Breast epithelium (tissue), 4 donors: Measurements from ENCODE around the gene PCDHA3. TPM values are rescaled to one million over a fixed set of nuclear protein-coding genes. Genes with fewer than 3 reads are reported as not detected.
"Not testable (repeated sequence)": the region's sequence is repeated elsewhere in the genome, so short reads cannot be mapped to it uniquely, and the experiment has no call there.

Source experiments
- DNase-seq, 2 donors: peaks; one replicate each; pipeline ENCODE4 v3.0.0-alpha.2; 2019; ENCODE audit warnings: low spot score in 2 of 2
- H3K27ac ChIP-seq, 2 donors: fragments of 200-600 bp; sonication (generic) in 1 of 2; one replicate each; pipeline ENCODE4 v1.5.1; 2016 to 2019; ENCODE audit warnings: mild to moderate bottlenecking in 1 of 2
- H3K27me3 ChIP-seq, 2 donors: fragments of 200-600 bp; sonication (generic) in 1 of 2; one replicate each; pipeline versions ENCODE4 v1.5.1 to v1.6.0; 2017 to 2019; ENCODE audit warnings: control low read depth in 1 of 2, mild to moderate bottlenecking in 1 of 2
- H3K36me3 ChIP-seq: fragments of 200-600 bp; one replicate; pipeline ENCODE4 v1.5.1; 2019
- H3K4me1 ChIP-seq, 2 donors: fragments of 200-600 bp; sonication (generic); one replicate each; pipeline ENCODE4 v1.5.1; 2016 to 2019; ENCODE audit warnings: control low read depth in 1 of 2
- H3K4me3 ChIP-seq, 3 donors: fragments of 200-600 bp; sonication (generic); 1 replicate in 2 of 3; 2 replicates in 1 of 3; pipeline ENCODE4 v1.5.1; 2016 to 2019; ENCODE audit warnings: mild to moderate bottlenecking in 3 of 3, moderate library complexity in 2 of 3
- H3K9me3 ChIP-seq, 2 donors: fragments of 200-600 bp; sonication (generic) in 1 of 2; one replicate each; pipeline ENCODE4 v1.5.1; 2016 to 2019; ENCODE audit warnings: control low read depth in 1 of 2
- POLR2A ChIP-seq: fragments of 450-650 bp; IDR thresholded peaks from one replicate; pipeline ENCODE4 v1.6.1; 2016; ENCODE audit warnings: antibody characterized with exemption, mild to moderate bottlenecking, moderate library complexity
- POLR2AphosphoS5 ChIP-seq, 3 donors: sonication (generic); formaldehyde crosslinking; IDR thresholded peaks; one replicate each; pipeline ENCODE4 v1.6.1; 2017; ENCODE audit warnings: antibody characterized with exemption in 3 of 3
- intact Hi-C: fragments of 100-400 bp; cut with DNase I; formaldehyde crosslinking; loops from one replicate; pipeline ENCODE4 v1.15.1; 2023; ENCODE audit warnings: low total_unique reads
- total RNA-seq, 3 donors: library from RNA; depleted of rRNA; stranded (reverse); fragments of >200 nt; gene quantifications; one replicate each; pipeline ENCODE4 v1.1.0, GENCODE V29; 2016
- TF ChIP-seq, protein P1 (sequence below), 3 donors: fragments of 450-650 bp; IDR thresholded peaks; one replicate each; pipeline ENCODE4 v1.5.1; 2016 to 2017; ENCODE audit warnings: antibody characterized with exemption in 3 of 3, mild to moderate bottlenecking in 3 of 3, moderate library complexity in 3 of 3

The PCDHA3 gene
- total RNA-seq, 3 donors from 2014 or later: 0.96 to 2.8 (median 0.98) TPM

GRCh38 chr5:140835622-140836510, 35.0 kb downstream of the PCDHA3 start:
- Histone ChIP-seq H3K27me3 (no peaks in the 10 kb centered on the region), H3K9me3 (peaks cover 28 to 62% of the 10 kb centered on the region in 2 donors)

DNA sequence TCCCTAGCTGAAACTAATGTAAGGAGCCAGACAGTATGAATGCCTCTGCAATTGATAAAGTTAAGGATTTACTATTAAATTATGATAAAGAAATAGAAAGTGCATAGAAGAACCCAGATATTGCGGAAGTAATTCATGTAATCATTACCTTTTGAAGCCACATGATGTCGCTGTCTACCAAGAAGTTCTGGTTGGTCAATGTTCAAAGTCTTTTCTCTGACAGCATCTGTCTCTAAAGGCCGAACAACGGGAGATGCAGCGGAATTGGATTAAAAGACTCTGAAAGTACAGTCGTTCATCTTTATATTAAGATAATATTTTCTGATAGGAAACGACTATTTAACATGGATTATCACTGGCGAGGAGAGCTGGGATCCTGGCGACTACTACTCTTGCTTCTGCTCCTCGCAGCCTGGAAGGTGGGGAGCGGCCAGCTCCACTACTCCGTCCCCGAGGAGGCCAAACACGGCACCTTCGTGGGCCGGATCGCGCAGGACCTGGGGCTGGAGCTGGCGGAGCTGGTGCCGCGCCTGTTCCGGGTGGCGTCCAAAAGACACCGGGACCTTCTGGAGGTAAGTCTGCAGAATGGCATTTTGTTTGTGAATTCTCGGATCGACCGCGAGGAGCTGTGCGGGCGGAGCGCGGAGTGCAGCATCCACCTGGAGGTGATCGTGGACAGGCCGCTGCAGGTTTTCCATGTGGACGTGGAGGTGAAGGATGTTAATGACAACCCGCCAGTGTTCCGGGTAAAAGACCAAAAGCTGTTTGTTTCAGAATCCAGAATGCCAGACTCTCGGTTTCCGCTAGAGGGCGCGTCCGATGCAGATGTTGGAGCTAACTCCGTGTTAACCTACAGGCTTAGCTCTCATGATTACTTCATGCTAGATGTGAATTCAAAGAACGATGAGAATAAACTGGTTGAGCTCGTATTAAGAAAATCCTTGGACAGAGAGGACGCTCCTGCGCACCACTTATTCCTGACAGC, 40.4 kb downstream of the PCDHA3 start, which contains the start of gene PCDHA8:
PCDHA8 (plus strand) TSS at position 210 of the 985 bp plus-strand sequence; CDS start at position 345, 135 bp downstream.
- no peak for TF ChIP-seq POLR2A
- TF ChIP-seq, protein P1, sequence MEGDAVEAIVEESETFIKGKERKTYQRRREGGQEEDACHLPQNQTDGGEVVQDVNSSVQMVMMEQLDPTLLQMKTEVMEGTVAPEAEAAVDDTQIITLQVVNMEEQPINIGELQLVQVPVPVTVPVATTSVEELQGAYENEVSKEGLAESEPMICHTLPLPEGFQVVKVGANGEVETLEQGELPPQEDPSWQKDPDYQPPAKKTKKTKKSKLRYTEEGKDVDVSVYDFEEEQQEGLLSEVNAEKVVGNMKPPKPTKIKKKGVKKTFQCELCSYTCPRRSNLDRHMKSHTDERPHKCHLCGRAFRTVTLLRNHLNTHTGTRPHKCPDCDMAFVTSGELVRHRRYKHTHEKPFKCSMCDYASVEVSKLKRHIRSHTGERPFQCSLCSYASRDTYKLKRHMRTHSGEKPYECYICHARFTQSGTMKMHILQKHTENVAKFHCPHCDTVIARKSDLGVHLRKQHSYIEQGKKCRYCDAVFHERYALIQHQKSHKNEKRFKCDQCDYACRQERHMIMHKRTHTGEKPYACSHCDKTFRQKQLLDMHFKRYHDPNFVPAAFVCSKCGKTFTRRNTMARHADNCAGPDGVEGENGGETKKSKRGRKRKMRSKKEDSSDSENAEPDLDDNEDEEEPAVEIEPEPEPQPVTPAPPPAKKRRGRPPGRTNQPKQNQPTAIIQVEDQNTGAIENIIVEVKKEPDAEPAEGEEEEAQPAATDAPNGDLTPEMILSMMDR (IDR thresholded peaks at IDR 0.05): no peak
- no peak for TF ChIP-seq POLR2AphosphoS5 (IDR thresholded peaks at IDR 0.05)
- no peaks in the 10 kb centered on the region for H3K27me3 ChIP-seq
- H3K4me3 ChIP-seq: no peak within 1 kb of the TSS
- H3K4me1 ChIP-seq: no peaks in the 10 kb centered on the region
- no peaks in the 10 kb centered on the region for H3K36me3 ChIP-seq
- no peak for DNase-seq
- intact Hi-C loops: no loop called here
- peaks cover 27 to 55% of the 10 kb centered on the region in 2 donors for H3K9me3 ChIP-seq
- no peak within 1 kb of the TSS for H3K27ac ChIP-seq

More at GRCh38 chr5:140835622-140836510, 35.0 kb downstream of the PCDHA3 start:
- no peak overlapping the region for H3K4me3 ChIP-seq
- H3K27ac ChIP-seq: no peak overlapping the region
- H3K4me1 ChIP-seq: no peaks in the 10 kb centered on the region
- intact Hi-C loops: no loop called here
- no peaks in the 10 kb centered on the region for H3K36me3 ChIP-seq
- no peak for DNase-seq
- TF ChIP-seq POLR2AphosphoS5 (IDR thresholded peaks at IDR 0.05) (no peak), POLR2A (no peak)
- TF ChIP-seq, protein P1 (IDR thresholded peaks at IDR 0.05): no peak

GRCh38 chr5:140842798-140843733, 42.2 kb downstream of the PCDHA3 start:
- Histone ChIP-seq H3K27me3 (no peaks in the 10 kb centered on the region), H3K4me1 (no peaks in the 10 kb centered on the region)
- DNase-seq: no peak

GRCh38 chr5:140848139-140849102, 47.6 kb downstream of the PCDHA3 start, which contains the start of gene PCDHA9:
Gene PCDHA9, plus strand, starts transcription at chr5:140848382. Its CDS starts 114 bp downstream, at chr5:140848496.
- H3K4me1 ChIP-seq, intact Hi-C loops, H3K36me3 ChIP-seq, H3K27ac ChIP-seq, DNase-seq, H3K27me3 ChIP-seq: not testable (repeated sequence)
- H3K4me3 ChIP-seq: peak within 1 kb of the TSS in 2 of 3 donors; percentile 15 to 25
- H3K9me3 ChIP-seq: peaks cover 31 to 56% of the 10 kb centered on the region in 2 donors

More at GRCh38 chr5:140842798-140843733, 42.2 kb downstream of the PCDHA3 start:
- Histone ChIP-seq H3K9me3 (peaks cover 29 to 65% of the 10 kb centered on the region in 2 donors), H3K4me3 (no peak overlapping the region), H3K36me3 (no peaks in the 10 kb centered on the region), H3K27ac (no peak overlapping the region)
- intact Hi-C loops: no loop called here
- TF ChIP-seq POLR2AphosphoS5 (IDR thresholded peaks at IDR 0.05) (no peak), POLR2A (no peak)
- TF ChIP-seq, protein P1 (IDR thresholded peaks at IDR 0.05): no peak

- peaks cover 30 to 48% of the 10 kb centered on the region in 2 donors for H3K9me3 ChIP-seq
- intact Hi-C loops, DNase-seq, H3K36me3 ChIP-seq, H3K27me3 ChIP-seq, H3K27ac ChIP-seq, H3K4me3 ChIP-seq, H3K4me1 ChIP-seq: not testable (repeated sequence)
Measured at GRCh38 chr5:140849831-140850634, 49.2 kb downstream of the PCDHA3 start.
